ENCODE results near the gene RHOBTB3.
"Not testable (repeated sequence)": the region's sequence is repeated elsewhere in the genome, so short reads cannot be mapped to it uniquely, and the experiment has no call there.

RHOBTB3 gene

DNA sequence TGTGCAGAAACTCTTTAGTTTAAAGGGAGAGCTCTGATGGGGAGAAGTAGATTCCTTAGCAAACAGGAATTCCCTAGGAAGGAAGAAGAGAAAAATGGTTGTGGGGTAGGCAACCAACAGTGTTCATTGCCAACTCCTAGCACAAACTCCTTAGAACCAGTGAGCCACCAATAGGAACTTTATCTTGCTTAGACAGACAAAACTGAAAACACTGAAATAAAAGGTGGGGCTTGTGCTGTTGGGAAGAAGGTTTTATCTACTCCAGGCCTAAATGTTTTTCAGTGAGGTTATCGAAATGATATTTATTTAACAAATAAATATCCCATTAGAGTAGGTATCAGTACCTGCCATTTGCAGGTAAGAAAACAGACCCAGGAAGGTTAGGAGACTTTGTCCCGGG lies 99.1 kb downstream of the RHOBTB3 start:
- Histone ChIP-seq H3K27me3 (ENCODE audit: insufficient read depth, low read depth, severe bottlenecking) (no peaks in the 10 kb centered on the region), H3K36me3 (no peaks in the 10 kb centered on the region), H3K9me3 (ENCODE audit: severe bottlenecking) (no peaks in the 10 kb centered on the region), H3K27ac (no peak overlapping the region), H3K4me3 (ENCODE audit: low read depth, low read length) (no peak overlapping the region)
- no peak for DNase-seq
- TF ChIP-seq, protein P1, sequence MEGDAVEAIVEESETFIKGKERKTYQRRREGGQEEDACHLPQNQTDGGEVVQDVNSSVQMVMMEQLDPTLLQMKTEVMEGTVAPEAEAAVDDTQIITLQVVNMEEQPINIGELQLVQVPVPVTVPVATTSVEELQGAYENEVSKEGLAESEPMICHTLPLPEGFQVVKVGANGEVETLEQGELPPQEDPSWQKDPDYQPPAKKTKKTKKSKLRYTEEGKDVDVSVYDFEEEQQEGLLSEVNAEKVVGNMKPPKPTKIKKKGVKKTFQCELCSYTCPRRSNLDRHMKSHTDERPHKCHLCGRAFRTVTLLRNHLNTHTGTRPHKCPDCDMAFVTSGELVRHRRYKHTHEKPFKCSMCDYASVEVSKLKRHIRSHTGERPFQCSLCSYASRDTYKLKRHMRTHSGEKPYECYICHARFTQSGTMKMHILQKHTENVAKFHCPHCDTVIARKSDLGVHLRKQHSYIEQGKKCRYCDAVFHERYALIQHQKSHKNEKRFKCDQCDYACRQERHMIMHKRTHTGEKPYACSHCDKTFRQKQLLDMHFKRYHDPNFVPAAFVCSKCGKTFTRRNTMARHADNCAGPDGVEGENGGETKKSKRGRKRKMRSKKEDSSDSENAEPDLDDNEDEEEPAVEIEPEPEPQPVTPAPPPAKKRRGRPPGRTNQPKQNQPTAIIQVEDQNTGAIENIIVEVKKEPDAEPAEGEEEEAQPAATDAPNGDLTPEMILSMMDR (IDR thresholded peaks at IDR 0.05; ENCODE audit: low read depth, low read length): no peak

DNA sequence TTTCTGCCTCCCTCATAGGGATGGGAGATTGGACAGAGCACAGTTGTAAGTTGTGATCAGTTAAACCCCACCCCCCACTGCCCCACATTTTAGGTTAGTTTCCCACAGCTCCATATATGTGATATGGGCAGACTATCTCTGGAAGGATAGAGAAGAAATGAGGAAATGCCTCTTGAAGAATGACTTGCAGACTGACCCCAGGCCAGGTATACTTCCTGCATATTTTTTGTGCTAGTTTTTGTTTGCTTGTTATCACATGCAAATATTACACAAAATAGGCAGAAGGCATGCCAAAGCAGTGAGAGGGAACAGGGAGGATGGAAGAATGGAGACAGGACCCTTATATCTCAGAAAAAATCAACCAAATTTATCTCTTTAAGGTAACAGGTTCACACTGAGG lies 101.5 kb downstream of the RHOBTB3 start:
- H3K27ac ChIP-seq: no peak overlapping the region
- no peaks in the 10 kb centered on the region for H3K36me3 ChIP-seq
- TF ChIP-seq, protein P1 (IDR thresholded peaks at IDR 0.05; ENCODE audit: low read depth, low read length): no peak
- H3K27me3 ChIP-seq (ENCODE audit: insufficient read depth, low read depth, severe bottlenecking): no peaks in the 10 kb centered on the region
- H3K4me3 ChIP-seq (ENCODE audit: low read depth, low read length): no peak overlapping the region
- H3K9me3 ChIP-seq (ENCODE audit: severe bottlenecking): no peaks in the 10 kb centered on the region
- no peak for DNase-seq

DNA sequence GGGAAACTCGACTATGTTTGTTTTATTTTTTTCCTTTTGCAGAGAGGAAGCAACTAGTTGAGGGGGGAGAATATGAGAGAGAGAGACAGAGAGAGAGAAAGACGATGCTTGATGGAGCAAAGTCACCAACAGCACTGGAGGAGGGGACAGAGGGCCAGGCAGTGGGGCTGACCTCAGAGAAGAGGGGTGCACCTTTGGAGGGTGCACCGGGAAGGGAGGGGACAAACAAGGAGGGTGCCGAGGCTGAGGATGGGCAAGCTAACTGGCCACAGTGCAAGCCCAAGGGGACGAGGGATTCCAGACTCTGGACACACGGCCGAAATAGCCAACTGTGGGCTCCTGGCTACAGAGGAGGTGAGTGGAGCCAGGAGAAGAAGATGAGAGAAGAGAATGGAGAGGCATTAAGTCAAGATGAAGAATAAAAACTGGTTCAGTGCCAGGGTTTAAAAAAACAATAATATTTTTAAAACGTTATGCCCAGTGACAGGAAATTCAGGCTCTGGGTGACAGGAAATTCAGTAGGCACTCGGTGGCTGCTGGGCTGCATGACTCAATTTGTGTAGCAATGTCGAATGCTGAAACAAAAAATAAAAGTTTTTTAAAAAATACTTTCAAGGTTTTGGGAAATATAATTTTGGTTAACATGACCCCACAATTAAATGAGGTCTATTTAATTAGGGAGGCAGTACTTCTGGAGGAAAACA lies 104.7 kb downstream of the RHOBTB3 start:
- Histone ChIP-seq H3K27me3 (ENCODE audit: insufficient read depth, low read depth, severe bottlenecking) (no peaks in the 10 kb centered on the region), H3K9me3 (ENCODE audit: severe bottlenecking) (no peaks in the 10 kb centered on the region), H3K36me3 (no peaks in the 10 kb centered on the region), H3K27ac (no peak overlapping the region), H3K4me3 (ENCODE audit: low read depth, low read length) (no peak overlapping the region)
- DNase-seq: no peak
- TF ChIP-seq, protein P1 (IDR thresholded peaks at IDR 0.05; ENCODE audit: low read depth, low read length): no peak

DNA sequence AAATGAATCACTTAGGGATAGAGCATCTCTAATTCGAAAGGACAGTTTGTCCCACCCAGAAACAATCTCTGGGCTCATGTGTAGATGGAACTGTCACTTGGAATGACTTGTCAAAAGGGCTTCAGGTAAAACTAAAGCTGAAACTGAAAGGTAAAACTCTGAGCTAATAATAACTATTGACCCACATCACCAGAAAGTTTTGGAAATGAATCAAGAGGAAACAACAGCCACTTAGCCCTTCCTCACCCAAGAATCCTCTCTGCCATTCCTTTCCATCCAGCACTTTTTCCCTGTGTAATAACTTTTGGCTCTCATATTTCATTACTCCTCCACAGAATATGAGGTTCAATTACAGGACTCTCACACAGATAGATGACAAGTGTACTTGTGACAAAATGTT lies 105.4 kb downstream of the RHOBTB3 start:
- DNase-seq: no peak
- TF ChIP-seq, protein P1 (IDR thresholded peaks at IDR 0.05; ENCODE audit: low read depth, low read length): no peak
- no peaks in the 10 kb centered on the region for H3K27me3 ChIP-seq (ENCODE audit: insufficient read depth, low read depth, severe bottlenecking)
- no peaks in the 10 kb centered on the region for H3K9me3 ChIP-seq (ENCODE audit: severe bottlenecking)
- no peak overlapping the region for H3K27ac ChIP-seq
- H3K36me3 ChIP-seq: no peaks in the 10 kb centered on the region
- H3K4me3 ChIP-seq (ENCODE audit: low read depth, low read length): no peak overlapping the region

DNA sequence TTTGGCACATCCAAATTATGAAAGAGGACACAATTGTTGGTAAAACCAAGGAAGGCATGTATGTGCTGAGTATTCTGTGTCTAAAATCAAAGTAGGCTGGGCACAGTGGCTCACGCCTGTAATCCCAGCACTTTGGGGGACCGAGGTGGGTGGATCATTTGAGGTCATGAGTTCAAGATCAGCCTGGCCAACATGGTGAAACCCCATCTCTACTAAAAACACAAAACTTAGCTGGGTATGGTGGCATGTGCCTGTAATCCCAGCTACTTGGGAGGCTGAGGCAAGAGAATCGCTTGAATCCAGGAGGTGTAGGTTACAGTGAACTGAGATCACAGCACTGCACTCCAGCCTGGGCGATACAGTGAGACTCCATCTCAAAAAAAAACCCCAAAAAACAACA lies 105.8 kb downstream of the RHOBTB3 start:
- DNase-seq; H3K9me3 ChIP-seq (ENCODE audit: severe bottlenecking); H3K27me3 ChIP-seq (ENCODE audit: insufficient read depth, low read depth, severe bottlenecking); H3K4me3 ChIP-seq (ENCODE audit: low read depth, low read length); H3K27ac ChIP-seq; H3K36me3 ChIP-seq: not testable (repeated sequence)

DNA sequence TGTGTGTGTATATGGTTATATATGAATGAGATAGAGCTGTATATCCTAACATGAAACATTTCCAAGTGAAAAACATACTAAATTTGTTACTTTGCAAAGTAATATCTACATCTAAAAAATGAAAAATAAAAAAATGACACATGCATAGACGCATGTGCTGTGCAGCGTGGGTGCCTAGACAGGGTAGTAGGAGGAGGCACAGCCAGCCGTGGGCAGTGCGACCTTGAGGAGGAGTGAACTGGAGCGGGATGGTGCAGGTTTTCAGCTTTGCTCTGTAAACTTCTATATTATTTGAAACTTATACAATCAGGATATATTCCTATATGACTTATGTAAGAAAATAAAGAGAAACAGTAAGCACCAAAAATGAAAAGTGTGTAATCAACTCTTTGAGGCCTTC lies 106.4 kb downstream of the RHOBTB3 start:
- DNase-seq: no peak
- no peak overlapping the region for H3K4me3 ChIP-seq (ENCODE audit: low read depth, low read length)
- no peak overlapping the region for H3K27ac ChIP-seq
- H3K27me3 ChIP-seq (ENCODE audit: insufficient read depth, low read depth, severe bottlenecking): no peaks in the 10 kb centered on the region
- H3K36me3 ChIP-seq: no peaks in the 10 kb centered on the region
- TF ChIP-seq, protein P1 (IDR thresholded peaks at IDR 0.05; ENCODE audit: low read depth, low read length): no peak
- no peaks in the 10 kb centered on the region for H3K9me3 ChIP-seq (ENCODE audit: severe bottlenecking)

All from WERI-Rb-1 (cell line).